GM18502 (cell line): ENCODE data around the gene NOSIP.

ENCODE experiments used
- ATAC-seq: cut with Tn5 transposase; IDR thresholded peaks from one replicate; pipeline ENCODE4 v1.9.1; 2021; ENCODE audit warnings: mild to moderate bottlenecking; ENCODE audit not compliant: unreplicated experiment, poor library complexity

NOSIP gene

GRCh38 chr19:49552749-49553148 lies 27.6 kb downstream of the NOSIP start:
- ATAC-seq, result no peak

DNA sequence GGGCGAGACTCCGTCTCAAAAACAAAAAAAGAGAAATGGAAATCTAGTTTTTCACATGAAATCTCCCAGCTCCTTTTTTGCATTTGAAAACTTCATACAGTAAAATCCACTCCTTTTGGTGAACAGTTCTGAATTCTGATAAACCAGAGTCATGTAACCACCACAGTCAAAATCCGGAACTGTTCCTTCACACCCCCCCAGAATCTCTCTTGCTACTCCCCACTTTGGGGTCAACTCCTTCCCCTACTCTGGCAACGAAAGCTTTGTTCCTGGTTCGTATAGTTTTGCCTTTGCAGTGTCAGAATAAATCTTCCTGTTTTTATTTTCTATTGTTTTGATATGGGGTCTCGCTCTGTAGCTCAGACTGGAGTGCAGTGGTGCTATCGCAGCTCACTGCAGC lies 28.8 kb downstream of the NOSIP start:
- ATAC-seq, result no peak

DNA sequence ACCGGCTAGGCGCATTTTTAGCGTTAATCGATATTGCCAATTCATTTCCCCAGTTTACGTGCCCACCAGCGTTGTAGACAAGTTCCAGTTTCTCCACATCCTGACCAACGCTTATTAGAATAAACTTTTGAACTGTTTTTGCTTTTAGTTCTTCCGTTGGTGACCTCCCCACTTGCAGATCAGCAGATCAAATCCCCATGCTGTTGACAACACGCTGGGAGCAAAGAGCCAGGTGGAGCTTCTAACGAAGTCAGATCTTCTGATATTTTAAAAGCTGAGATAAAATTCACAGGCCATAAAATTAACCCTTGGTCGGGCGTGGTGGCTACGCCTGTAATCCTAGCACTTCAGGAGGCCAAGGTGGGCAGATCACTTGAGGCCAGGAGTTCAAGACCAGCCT lies 31.3 kb downstream of the NOSIP start:
- ATAC-seq, result no peak

DNA sequence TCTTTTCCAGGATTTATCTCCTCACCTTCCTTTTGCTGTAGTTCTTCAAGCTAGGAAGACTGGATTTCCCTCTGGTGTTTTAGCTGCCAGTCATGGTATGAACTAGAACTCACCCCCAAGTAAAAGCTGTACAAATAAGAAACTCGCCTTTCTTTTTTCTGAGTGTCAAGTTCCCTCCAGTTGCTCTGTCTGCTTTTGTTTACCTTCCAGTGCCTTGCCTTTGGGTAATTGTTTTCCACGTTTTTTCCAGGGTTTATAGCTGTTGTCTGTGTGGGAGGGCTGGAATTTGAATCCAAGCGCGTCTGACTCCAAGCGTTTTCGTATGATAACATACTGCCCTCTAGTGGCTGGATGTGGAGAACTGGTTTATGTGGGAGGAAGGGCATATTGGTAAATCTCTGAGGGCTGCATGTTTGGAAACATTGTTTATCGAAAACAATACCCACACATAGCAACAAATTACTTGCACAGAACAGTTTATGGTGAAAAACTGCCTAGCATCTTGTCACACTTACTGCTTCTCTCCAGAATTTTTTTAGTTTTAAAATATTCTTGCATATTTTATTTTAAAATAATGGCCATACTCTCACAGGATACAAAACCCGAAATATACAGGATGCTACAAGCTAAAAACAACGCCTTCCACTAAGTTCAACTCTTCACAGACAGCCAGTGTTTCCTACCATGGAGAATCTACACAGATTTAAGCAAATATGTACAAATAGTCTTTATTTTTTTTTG lies 33.4 kb downstream of the NOSIP start:
- ATAC-seq, result no peak

- ATAC-seq, result no peak
Measured at GRCh38 chr19:49544154-49544553, 36.2 kb downstream of the NOSIP start.

GRCh38 chr19:49543032-49543431 lies 37.3 kb downstream of the NOSIP start:
- ATAC-seq, result no peak

DNA sequence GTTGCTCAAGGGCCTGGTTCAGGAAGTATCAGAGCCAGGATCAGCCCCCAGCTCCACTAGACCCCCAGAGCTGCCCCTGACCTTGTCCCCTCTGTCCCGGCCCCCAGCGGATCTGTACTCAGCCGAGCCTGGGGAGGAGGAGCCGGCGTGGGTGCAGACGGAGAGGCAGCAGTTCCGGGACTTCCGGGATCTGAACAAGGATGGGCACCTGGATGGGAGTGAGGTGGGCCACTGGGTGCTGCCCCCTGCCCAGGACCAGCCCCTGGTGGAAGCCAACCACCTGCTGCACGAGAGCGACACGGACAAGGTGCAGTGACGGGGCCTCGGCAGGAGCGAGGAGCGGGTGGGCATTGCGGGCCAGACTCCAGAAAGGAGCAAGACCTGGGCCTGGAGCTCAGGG lies 37.9 kb downstream of the NOSIP start:
- no peak for ATAC-seq

DNA sequence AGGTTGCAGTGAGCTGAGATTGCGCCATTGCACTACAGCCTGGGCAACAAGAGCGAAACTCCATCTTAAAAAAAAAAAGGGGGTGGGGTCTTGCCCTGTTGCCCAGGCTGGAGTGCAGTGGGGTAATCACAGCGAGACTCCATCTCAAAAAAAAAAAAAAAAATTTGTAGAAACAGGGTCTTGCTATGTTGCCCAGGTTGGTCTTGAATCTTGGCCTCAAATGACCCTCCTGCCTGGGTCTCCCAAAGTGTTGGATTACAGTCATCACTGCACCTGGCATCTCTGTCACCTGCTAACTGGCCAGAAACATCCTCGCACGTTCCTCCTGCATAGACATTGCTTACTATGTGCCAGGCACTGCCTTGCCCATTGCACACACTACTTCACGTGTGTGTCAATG lies 38.4 kb downstream of the NOSIP start:
- ATAC-seq, result no peak

DNA sequence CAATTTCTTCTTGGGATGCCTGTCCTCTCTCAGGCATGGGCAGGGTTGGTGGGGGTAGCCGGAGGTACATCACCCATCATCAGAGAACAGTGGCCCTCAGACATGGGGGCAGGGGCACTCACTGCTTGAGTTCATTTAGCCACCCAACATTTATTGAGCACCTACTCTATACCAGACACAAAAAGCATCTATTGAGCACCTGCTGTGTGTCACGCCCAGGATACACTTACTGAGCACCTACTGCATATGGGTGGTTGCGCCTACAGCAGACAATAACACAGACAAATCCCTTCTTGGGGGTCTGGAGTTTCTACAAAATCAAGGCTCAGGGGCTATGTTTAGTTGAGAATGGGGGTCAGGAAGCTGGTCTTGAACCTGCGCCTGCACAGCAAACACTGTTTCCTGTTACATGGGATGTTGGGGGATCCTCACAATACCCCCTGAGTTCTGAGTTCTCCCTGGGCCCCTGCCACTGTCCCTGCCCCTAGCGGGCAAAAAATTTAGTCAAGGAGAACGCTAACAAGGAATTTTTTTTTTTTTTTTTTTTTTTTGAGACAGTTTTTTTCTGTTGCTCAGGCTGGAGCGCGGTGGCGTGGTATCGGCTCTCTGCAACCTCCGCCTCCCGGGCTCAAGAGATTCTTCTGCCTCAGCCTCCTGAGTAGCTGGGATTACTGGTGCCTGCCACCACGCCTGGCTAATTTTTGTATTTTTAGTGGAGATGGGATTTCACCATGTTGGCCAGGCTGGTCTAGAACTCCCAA lies 41.0 kb downstream of the NOSIP start:
- ATAC-seq, result no peak

GRCh38 chr19:49538643-49539042 lies 41.7 kb downstream of the NOSIP start:
- no peak for ATAC-seq

- ATAC-seq, result no peak
Measured at GRCh38 chr19:49536921-49537462, 43.4 kb downstream of the NOSIP start.

- ATAC-seq, result no peak
Measured at GRCh38 chr19:49534632-49535385, 45.5 kb downstream of the NOSIP start.

DNA sequence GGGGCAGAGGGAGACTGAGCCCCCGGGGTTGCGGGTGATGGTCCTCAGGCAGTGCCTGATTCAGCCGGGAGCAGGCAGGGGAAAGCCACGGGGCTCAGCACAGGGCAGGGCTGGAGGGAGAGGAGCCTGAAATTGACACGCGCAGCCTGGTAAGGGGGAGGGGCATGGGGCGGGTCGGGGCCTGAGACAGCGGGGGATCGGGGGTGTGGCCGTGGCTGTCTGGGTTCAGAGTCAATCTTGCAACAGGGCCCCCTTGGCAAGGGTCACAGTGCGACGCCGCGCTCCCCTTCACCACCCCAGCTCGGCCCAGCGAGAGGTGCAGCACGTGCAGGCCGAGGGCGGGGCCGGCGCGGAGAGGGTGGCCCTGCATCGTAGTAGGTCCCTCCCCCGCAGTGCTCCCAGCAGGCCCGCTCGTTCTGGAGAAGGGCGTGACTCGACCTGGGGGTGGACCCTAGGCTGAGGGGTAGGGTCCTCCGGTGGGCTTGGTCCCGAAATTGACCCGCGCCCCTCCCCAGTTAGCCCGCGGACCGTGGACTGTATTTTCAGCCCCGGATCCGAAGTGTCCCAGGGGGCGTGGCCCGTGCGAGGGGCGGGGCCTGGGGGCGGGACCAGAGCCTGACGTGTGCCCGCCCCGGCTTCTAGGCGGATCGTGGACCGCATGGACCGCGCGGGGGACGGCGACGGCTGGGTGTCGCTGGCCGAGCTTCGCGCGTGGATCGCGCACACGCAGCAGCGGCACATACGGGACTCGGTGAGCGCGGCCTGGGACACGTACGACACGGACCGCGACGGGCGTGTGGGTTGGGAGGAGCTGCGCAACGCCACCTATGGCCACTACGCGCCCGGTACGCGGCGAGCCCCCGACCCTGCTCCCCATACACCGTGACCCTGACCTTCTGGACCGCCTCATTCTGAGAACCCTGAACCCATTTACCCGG lies 46.5 kb downstream of the NOSIP start:
- peak; percentile 74 for ATAC-seq

DNA sequence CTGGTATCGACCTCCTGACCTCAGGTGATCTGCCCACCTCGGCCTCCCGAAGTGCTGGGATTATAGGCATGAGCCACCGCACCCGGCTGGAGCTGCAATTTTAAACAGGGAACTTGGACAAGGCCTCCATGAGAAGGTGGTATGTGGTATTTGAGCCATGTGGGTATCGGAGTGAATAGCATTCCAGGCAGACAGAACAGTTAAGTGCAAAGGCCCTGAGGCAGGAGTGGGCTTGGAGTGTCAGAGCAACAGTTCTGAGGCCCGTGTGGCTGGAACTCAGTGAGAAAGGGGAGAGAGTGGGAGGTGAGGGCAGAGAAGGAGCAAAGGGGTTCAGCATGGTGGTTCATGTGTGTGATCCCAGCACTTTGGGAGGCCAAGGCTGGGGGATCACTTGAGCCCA lies 49.6 kb downstream of the NOSIP start:
- no peak for ATAC-seq

GRCh38 chr19:49528211-49528771 lies 52.1 kb downstream of the NOSIP start:
- no peak for ATAC-seq

DNA sequence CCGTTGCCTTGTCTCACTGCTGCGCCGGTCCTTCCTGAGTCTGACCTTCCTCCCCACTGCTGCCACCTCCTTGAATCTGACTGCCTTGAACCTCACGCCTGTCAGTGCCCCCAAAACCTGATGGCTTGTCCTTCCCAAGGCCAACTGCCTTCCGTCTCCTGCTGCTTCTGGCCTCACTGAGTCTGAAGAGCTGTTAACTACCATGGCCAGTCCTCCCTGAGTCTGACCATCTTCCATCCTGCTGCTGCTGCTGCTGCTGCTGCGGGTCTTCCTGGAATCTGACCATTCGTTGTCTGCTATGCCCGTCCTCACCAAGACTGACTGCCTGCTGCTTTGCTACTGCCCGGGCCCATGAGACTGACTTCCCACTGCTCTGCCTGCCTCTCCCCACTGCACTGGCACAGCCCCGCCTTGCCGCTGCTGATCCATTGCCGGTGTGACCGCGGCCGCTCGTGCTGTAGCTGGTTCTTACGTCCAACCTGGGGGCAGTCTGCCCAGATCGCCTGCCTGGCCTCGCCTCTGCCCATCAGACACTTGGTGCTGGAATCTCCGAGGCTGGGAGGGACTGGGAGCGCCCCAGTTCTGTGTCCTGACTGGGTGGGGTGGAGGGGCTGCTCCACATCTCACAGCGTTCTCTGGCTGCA lies 55.4 kb downstream of the NOSIP start:
- no peak for ATAC-seq

- no peak for ATAC-seq
Measured at GRCh38 chr19:49520705-49521319, 59.5 kb downstream of the NOSIP start.

GRCh38 chr19:49518033-49518432 lies 62.3 kb downstream of the NOSIP start:
- no peak for ATAC-seq

DNA sequence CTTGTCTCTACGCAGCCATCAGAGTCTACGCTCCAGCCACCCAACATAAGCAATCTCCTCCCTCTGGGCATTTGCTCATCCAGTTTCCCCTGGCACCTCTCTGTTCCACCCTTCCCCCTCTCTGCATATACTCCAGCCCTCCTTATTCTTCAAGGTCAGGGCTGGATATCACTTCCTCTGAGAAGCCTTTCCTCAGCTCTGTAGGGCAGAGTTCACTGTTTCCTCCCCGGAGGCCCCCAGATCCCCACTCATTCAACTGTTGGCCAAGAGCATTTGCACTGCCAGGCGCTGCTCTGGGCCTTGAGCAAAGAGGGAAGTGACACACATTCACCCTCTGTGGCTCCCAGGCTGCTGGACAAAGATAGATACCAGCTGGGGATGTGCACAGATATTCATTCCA lies 64.6 kb downstream of the NOSIP start:
- ATAC-seq, result no peak
